Endodermal cell (in vitro differentiated cells): ENCODE results near the gene MCOLN2. TPM values are rescaled to one million over a fixed set of nuclear protein-coding genes. Genes with fewer than 3 reads are reported as not detected.

ENCODE experiments used
- DNase-seq: peaks from one replicate; pipeline ENCODE4 v3.0.0-alpha.2; 2017
- H3K27ac ChIP-seq: 2 replicates; pipeline ENCODE4 v1.5.1; 2013; ENCODE audit warnings: mild to moderate bottlenecking, low read depth, low read length, moderate library complexity
- H3K27me3 ChIP-seq: 2 replicates; pipeline ENCODE4 v1.6.1; 2013; ENCODE audit warnings: mild to moderate bottlenecking, low read length, moderate library complexity; ENCODE audit not compliant: insufficient read depth, control insufficient read depth, poor library complexity, severe bottlenecking
- H3K36me3 ChIP-seq: 2 replicates; pipeline ENCODE4 v1.7.0; 2013; ENCODE audit warnings: mild to moderate bottlenecking, low read length, moderate library complexity; ENCODE audit not compliant: control insufficient read depth, insufficient read depth
- H3K4me1 ChIP-seq: one replicate; pipeline ENCODE4 v1.7.0; 2013; ENCODE audit warnings: low read length; ENCODE audit not compliant: control insufficient read depth, insufficient read depth
- H3K4me3 ChIP-seq: 2 replicates; pipeline ENCODE4 v1.5.1; 2013; ENCODE audit warnings: mild to moderate bottlenecking, low read length, moderate library complexity
- H3K9ac ChIP-seq: 2 replicates; pipeline ENCODE4 v1.6.1; 2013; ENCODE audit warnings: mild to moderate bottlenecking, low read length, moderate library complexity; ENCODE audit not compliant: poor library complexity, severe bottlenecking; ENCODE audit errors: extremely low read depth
- H3K9me3 ChIP-seq: 2 replicates; pipeline ENCODE4 v1.6.1; 2013; ENCODE audit warnings: mild to moderate bottlenecking, low read length, moderate library complexity; ENCODE audit not compliant: control insufficient read depth
- H3K27ac Mint-ChIP-seq: 2 replicates; pipeline ENCODE4 v1.8.0; 2020; ENCODE audit warnings: mixed read lengths
- H3K27me3 Mint-ChIP-seq: 2 replicates; pipeline ENCODE4 v1.8.0; 2021; ENCODE audit warnings: mild to moderate bottlenecking, mixed read lengths; ENCODE audit not compliant: insufficient read depth
- H3K36me3 Mint-ChIP-seq: 2 replicates; pipeline ENCODE4 v1.8.0; 2020; ENCODE audit warnings: low read depth, mixed read lengths
- H3K4me1 Mint-ChIP-seq: 2 replicates; pipeline ENCODE4 v1.8.0; 2020; ENCODE audit warnings: mixed read lengths
- H3K4me3 Mint-ChIP-seq: 2 replicates; pipeline ENCODE4 v1.8.0; 2020; ENCODE audit warnings: mild to moderate bottlenecking, moderate library complexity, mixed read lengths
- H3K9me3 Mint-ChIP-seq: 2 replicates; pipeline ENCODE4 v1.8.0; 2020; ENCODE audit warnings: mild to moderate bottlenecking, mixed read lengths
- WGBS, 2 experiments: methylation state at CpG; one replicate each; pipeline versions ENCODE4 v1.1.5 to v1.1.7; 2013; ENCODE audit warnings: missing lambda C conversion rate in 2 of 2, mixed read lengths in 1 of 2; ENCODE audit not compliant: insufficient coverage in 1 of 2, insufficient read length in 1 of 2; 5-methylcytosine and 5-hydroxymethylcytosine counted together
- total RNA-seq, 2 donors: library from RNA; stranded (reverse); fragmentation: NEBNext Ultra II Directional in 1 of 2; extraction: Animal tissue kit (Norgen Biotek cat#: 25700) in 1 of 2; gene quantifications; 2 replicates in 1 of 2; 3 replicates in 1 of 2; pipeline ENCODE4 v1.2.1, GENCODE V29; 2021
- TF ChIP-seq, protein P1 (sequence below): fragments of 200-600 bp; sonication (generic); conservative IDR thresholded peaks from 2 replicates; pipeline ENCODE4 v1.5.0; 2021; ENCODE audit warnings: antibody characterized with exemption, mild to moderate bottlenecking

MCOLN2 gene
- total RNA-seq, 2 donors from 2014 or later = 0.20 to 0.29 TPM

DNA sequence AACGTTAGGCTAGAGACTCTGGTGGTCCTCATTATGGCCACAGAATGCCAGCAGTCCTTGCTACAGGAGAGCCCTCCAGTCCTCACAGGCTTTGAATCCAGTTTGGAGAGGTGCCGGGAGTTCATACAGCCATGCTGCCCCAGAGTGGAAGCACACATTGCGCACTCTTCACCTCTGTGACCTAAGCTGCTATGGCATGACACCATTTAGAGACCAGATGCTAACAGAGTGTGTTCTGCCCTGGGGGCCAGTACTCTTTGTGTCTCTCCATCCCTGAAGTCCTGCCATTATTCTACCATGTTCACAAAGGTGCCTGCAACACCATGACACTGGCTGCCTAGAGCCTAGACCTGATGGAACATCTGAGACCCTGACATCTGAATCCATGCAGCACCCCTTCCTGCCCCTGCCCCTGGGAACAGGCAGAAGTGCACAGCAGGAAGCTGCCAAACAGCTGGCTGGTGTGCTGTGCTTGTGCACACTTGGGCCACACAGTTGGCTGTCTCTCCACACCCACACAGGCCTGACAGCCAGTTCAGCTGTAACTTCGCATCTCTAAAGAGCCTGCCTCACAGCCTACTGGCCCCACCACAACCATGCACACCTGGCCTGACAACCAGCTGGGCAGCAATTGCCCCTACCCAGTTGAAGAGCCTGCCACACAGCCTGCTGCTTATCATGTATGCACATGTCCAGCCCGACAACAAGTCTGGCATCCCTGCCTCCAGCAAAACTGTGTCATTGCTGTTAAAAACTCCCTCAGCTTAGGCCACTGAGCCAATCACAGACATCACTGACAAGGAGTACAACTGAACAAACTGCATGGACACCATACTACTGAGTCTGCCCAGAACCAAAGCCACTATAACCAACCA is 49.1 kb downstream of the MCOLN2 start:
- no peak overlapping the region for H3K4me3 ChIP-seq
- no peaks in the 10 kb centered on the region for H3K4me1 ChIP-seq
- H3K9me3 ChIP-seq = no peaks in the 10 kb centered on the region
- TF ChIP-seq, protein P1, sequence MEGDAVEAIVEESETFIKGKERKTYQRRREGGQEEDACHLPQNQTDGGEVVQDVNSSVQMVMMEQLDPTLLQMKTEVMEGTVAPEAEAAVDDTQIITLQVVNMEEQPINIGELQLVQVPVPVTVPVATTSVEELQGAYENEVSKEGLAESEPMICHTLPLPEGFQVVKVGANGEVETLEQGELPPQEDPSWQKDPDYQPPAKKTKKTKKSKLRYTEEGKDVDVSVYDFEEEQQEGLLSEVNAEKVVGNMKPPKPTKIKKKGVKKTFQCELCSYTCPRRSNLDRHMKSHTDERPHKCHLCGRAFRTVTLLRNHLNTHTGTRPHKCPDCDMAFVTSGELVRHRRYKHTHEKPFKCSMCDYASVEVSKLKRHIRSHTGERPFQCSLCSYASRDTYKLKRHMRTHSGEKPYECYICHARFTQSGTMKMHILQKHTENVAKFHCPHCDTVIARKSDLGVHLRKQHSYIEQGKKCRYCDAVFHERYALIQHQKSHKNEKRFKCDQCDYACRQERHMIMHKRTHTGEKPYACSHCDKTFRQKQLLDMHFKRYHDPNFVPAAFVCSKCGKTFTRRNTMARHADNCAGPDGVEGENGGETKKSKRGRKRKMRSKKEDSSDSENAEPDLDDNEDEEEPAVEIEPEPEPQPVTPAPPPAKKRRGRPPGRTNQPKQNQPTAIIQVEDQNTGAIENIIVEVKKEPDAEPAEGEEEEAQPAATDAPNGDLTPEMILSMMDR = no peak
- no peak overlapping the region for H3K9ac ChIP-seq
- peaks cover 3% of the 10 kb centered on the region for H3K4me1 Mint-ChIP-seq
- H3K27me3 ChIP-seq = no peaks in the 10 kb centered on the region
- H3K36me3 Mint-ChIP-seq = no peaks in the 10 kb centered on the region
- H3K4me3 Mint-ChIP-seq = no peak overlapping the region
- 84 to 88% methylated on average over 4 to 5 of the region's 5 CpGs for WGBS, 2 experiments
- H3K27ac ChIP-seq = no peak overlapping the region
- H3K9me3 Mint-ChIP-seq = no peaks in the 10 kb centered on the region
- peak; percentile 49 for DNase-seq
- H3K27me3 Mint-ChIP-seq = peaks cover 9% of the 10 kb centered on the region
- H3K36me3 ChIP-seq = no peaks in the 10 kb centered on the region
- no peak overlapping the region for H3K27ac Mint-ChIP-seq

GRCh38 chr1:84946631-84947030 is 50.3 kb downstream of the MCOLN2 start:
- no peaks in the 10 kb centered on the region for H3K36me3 Mint-ChIP-seq
- H3K36me3 ChIP-seq = no peaks in the 10 kb centered on the region
- no peak for DNase-seq
- H3K27me3 Mint-ChIP-seq = peaks cover 13% of the 10 kb centered on the region
- no peak overlapping the region for H3K27ac Mint-ChIP-seq
- no peaks in the 10 kb centered on the region for H3K4me1 ChIP-seq
- TF ChIP-seq, protein P1 = no peak
- WGBS, 2 experiments = 84 to 94% methylated on average over 2 to 4 of the region's 4 CpGs
- peaks cover 11% of the 10 kb centered on the region for H3K27me3 ChIP-seq
- no peak overlapping the region for H3K27ac ChIP-seq
- no peak overlapping the region for H3K4me3 Mint-ChIP-seq
- peaks cover 3% of the 10 kb centered on the region for H3K4me1 Mint-ChIP-seq
- H3K9me3 Mint-ChIP-seq = no peaks in the 10 kb centered on the region
- no peak overlapping the region for H3K9ac ChIP-seq
- no peaks in the 10 kb centered on the region for H3K9me3 ChIP-seq
- no peak overlapping the region for H3K4me3 ChIP-seq

GRCh38 chr1:84944767-84945486 is 52.0 kb downstream of the MCOLN2 start:
- no peaks in the 10 kb centered on the region for H3K36me3 Mint-ChIP-seq
- no peak overlapping the region for H3K4me3 Mint-ChIP-seq
- Histone ChIP-seq H3K9ac (no peak overlapping the region), H3K4me3 (no peak overlapping the region), H3K9me3 (no peaks in the 10 kb centered on the region), H3K27ac (no peak overlapping the region), H3K4me1 (no peaks in the 10 kb centered on the region), H3K36me3 (no peaks in the 10 kb centered on the region), H3K27me3 (peaks cover 13% of the 10 kb centered on the region)
- 44 to 67% methylated on average over 3 to 6 of the region's 6 CpGs for WGBS, 2 experiments
- TF ChIP-seq, protein P1 = peak; percentile 98
- H3K9me3 Mint-ChIP-seq = no peaks in the 10 kb centered on the region
- no peak overlapping the region for H3K27ac Mint-ChIP-seq
- peak; percentile 85 for DNase-seq
- peaks cover 17% of the 10 kb centered on the region for H3K27me3 Mint-ChIP-seq
- peaks cover 3% of the 10 kb centered on the region for H3K4me1 Mint-ChIP-seq
